GM19455 (cell line): ENCODE data around the gene TUBAL3.

Source experiments
- ATAC-seq: cut with Tn5 transposase; IDR thresholded peaks from one replicate; pipeline ENCODE4 v1.9.1; 2021; ENCODE audit not compliant: unreplicated experiment

TUBAL3 gene

DNA sequence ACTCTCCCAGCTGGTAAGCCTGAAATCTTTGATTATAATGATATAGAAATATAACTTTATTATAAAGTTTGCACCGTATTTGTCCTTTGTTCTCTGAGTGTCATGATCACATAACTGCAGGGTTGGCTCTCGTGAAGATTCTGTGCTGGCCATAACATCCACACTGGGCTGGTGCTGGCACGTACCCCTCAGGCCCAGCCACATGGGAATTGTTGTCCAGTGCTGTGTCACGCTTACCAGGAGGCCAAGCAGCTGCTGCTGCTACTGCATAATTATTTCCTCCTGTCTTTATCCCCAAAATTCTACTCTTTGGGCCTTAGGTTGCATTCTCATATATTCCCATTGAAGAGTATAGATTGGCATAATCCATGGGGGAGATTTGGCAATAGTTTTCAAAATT, 60.6 kb downstream of the TUBAL3 start:
- no peak for ATAC-seq

DNA sequence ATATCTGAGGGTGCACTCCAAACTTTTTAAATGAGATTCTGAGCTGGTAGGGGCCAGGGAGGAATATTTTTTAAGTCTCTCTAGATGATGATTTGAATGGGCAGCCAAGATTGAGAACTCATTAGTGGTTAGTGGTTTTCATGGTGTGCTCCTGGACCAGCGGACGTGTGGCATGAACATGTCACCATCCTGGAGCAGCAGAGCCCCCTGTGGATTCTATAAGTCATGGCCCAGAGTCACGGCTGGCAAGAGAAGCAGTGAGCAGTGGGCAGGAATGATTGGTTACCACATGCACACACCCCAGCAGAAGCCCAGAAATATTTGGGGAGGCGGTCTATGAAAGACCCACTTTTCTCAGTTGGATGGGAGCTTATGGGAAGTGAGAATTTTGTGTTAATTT, 61.1 kb downstream of the TUBAL3 start:
- ATAC-seq, result no peak
